DOHH2 (cell line): ENCODE results near the gene EZR.

Experiments
- EZH2phosphoT487 ChIP-seq: fragments of 200-600 bp; sonication (generic); IDR thresholded peaks from 2 replicates; pipeline ENCODE4 v1.6.1; 2017; ENCODE audit warnings: borderline replicate concordance, mild to moderate bottlenecking, antibody characterized with exemption, low read length, moderate library complexity, mixed read lengths
- TF ChIP-seq, protein P1 (sequence below): fragments of 200-600 bp; sonication (generic); IDR thresholded peaks from one replicate; pipeline ENCODE4 v1.5.1; 2014; ENCODE audit warnings: antibody characterized with exemption, mild to moderate bottlenecking, low read depth, low read length; ENCODE audit not compliant: poor library complexity, severe bottlenecking

DNA sequence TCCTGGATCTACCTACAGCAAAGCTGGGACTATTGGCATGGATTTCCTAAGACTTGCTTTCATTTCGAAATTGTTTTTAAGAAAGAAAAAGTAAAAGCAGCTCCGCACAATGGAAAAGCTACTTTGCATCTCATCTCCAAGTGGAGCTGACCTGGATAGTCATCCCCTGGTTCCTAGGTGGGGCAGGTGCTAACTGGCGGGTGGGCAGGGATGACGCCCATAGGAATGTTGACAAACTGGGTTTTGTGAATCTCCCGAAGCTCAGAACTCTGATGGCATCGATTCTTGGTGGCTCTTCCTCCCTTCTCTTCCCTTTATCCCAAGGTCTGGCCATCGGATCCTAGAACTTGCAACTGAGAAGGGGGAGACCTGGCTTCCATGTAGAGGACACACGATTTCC lies 12.4 kb upstream of the EZR start:
- TF ChIP-seq, protein P1, sequence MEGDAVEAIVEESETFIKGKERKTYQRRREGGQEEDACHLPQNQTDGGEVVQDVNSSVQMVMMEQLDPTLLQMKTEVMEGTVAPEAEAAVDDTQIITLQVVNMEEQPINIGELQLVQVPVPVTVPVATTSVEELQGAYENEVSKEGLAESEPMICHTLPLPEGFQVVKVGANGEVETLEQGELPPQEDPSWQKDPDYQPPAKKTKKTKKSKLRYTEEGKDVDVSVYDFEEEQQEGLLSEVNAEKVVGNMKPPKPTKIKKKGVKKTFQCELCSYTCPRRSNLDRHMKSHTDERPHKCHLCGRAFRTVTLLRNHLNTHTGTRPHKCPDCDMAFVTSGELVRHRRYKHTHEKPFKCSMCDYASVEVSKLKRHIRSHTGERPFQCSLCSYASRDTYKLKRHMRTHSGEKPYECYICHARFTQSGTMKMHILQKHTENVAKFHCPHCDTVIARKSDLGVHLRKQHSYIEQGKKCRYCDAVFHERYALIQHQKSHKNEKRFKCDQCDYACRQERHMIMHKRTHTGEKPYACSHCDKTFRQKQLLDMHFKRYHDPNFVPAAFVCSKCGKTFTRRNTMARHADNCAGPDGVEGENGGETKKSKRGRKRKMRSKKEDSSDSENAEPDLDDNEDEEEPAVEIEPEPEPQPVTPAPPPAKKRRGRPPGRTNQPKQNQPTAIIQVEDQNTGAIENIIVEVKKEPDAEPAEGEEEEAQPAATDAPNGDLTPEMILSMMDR, result no peak
- TF ChIP-seq EZH2phosphoT487, result no peak
